Dendritic cell treated with granulocyte-macrophage colony-stimulating factor and Interleukin-4, amounts not matched to agents 40 ng/mL and 50 ng/mL, for 4 days (primary cell): ENCODE measurements around the gene OVCH2.
"Not testable (repeated sequence)": the region's sequence is repeated elsewhere in the genome, so short reads cannot be mapped to it uniquely, and the experiment has no call there.

Experiments used
- H3K27ac Mint-ChIP-seq: one replicate; pipeline ENCODE4 v1.8.0; 2022; ENCODE audit warnings: mild to moderate bottlenecking, mixed read lengths
- H3K27me3 Mint-ChIP-seq: one replicate; pipeline ENCODE4 v1.8.0; 2022; ENCODE audit warnings: mild to moderate bottlenecking, mixed read lengths
- H3K36me3 Mint-ChIP-seq: one replicate; pipeline ENCODE4 v1.8.0; 2022; ENCODE audit warnings: low read depth, mixed read lengths
- H3K4me1 Mint-ChIP-seq: one replicate; pipeline ENCODE4 v1.8.0; 2022; ENCODE audit warnings: low read depth, mixed read lengths
- H3K4me3 Mint-ChIP-seq: one replicate; pipeline ENCODE4 v1.8.0; 2022; ENCODE audit warnings: mild to moderate bottlenecking, moderate library complexity, mixed read lengths
- H3K9me3 Mint-ChIP-seq: one replicate; pipeline ENCODE4 v1.8.0; 2022; ENCODE audit warnings: mixed read lengths
- intact Hi-C: fragments of 100-400 bp; cut with micrococcal nuclease; formaldehyde crosslinking; loops from one replicate; pipeline ENCODE4 v1.15.0; 2022

The OVCH2 gene

GRCh38 chr11:7665473-7666291, 40.6 kb downstream of the OVCH2 start:
- Mint-ChIP-seq H3K4me3 (no peak overlapping the region), H3K27ac (no peak overlapping the region), H3K27me3 (peaks cover 2% of the 10 kb centered on the region), H3K4me1 (no peaks in the 10 kb centered on the region), H3K36me3 (peaks cover 77% of the 10 kb centered on the region), H3K9me3 (no peaks in the 10 kb centered on the region)
- intact Hi-C loops = no loop called here

- Mint-ChIP-seq H3K27ac (no peak overlapping the region), H3K27me3 (no peaks in the 10 kb centered on the region), H3K36me3 (peaks cover 78% of the 10 kb centered on the region), H3K9me3 (no peaks in the 10 kb centered on the region), H3K4me3 (no peak overlapping the region), H3K4me1 (no peaks in the 10 kb centered on the region)
- intact Hi-C loops = no loop called here
Measured at GRCh38 chr11:7664867-7665266, 41.4 kb downstream of the OVCH2 start.

DNA sequence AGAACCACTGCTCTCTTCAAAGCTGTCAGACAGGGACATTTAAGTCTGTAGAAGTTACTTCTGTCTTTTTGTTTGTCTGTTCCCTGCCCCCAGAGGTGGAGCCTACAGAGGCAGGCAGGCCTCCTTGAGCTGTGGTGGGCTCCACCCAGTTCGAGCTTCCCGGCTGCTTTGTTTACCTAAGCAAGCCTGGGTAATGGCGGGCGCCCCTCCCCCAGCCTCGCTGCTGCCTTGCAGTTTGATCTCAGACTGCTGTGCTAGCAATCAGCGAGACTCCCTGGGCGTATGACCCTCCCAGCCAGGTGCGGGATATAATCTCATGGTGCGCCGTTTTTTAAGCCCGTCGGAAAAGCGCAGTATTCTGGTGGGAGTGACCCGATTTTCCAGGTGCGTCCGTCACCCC, 42.7 kb downstream of the OVCH2 start:
- intact Hi-C loops, H3K9me3 Mint-ChIP-seq, H3K27ac Mint-ChIP-seq, H3K4me1 Mint-ChIP-seq, H3K27me3 Mint-ChIP-seq, H3K4me3 Mint-ChIP-seq: not testable (repeated sequence)
- H3K36me3 Mint-ChIP-seq = peaks cover 71% of the 10 kb centered on the region

DNA sequence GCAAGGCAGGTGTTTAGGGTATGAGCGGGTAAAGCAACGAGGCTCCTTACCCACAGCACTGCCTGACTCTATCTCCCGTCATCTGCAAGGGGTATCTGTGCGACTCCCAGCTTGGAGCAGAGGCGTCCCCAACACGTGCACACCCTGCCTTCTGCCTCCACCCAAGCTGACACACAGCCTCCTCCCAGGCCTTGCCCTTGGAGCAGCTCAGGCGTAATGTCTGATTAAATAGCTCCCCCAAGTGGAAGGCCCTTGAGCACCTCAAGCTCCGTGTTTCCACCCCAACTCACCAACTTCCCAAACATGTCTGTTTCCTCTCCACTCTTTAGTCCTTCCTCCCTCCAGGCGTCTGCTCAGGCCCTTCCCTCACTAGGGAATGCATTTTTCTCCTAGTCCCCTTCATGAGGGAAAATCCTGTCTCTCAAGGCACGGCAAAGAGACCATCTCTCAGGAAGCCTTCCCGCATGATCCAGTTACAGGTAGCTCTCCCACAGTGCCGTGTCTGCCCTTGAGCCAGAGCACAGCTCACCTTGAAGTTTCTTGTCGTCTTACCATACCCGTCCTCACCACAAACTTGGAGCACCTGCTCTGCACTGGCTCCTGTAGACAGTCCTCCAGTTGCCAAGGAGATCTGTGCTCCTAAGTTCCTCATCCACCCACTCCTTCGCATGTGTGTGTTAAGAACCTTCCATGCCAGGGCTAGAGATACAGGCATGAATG, 48.8 kb downstream of the OVCH2 start:
- peaks cover 71% of the 10 kb centered on the region for H3K36me3 Mint-ChIP-seq
- H3K4me3 Mint-ChIP-seq = no peak overlapping the region
- H3K9me3 Mint-ChIP-seq = no peaks in the 10 kb centered on the region
- peaks cover 8% of the 10 kb centered on the region for H3K4me1 Mint-ChIP-seq
- intact Hi-C loops = no loop called here
- H3K27ac Mint-ChIP-seq = no peak overlapping the region
- H3K27me3 Mint-ChIP-seq = no peaks in the 10 kb centered on the region

DNA sequence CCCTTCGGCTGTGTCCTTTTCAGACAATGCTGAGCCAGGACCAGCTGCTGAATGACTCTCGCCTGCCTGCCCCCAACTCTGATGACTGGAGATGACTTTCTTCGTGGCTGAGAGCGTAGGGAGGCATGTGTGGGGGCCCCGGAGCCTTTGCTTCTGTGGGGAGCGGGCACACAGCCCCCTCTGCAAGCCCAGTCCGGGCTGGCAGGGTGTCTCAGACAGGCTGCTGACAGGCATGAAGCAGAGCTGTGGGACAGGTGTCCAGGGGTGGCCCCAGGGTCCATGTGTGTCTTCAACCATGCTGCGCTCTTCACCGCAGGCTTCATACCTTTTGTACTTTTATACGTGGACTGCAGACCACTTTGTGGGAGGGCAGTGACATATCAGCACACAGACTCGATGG, 49.6 kb downstream of the OVCH2 start:
- Mint-ChIP-seq H3K27me3 (no peaks in the 10 kb centered on the region), H3K9me3 (no peaks in the 10 kb centered on the region), H3K27ac (no peak overlapping the region), H3K36me3 (peaks cover 74% of the 10 kb centered on the region), H3K4me1 (peaks cover 8% of the 10 kb centered on the region), H3K4me3 (no peak overlapping the region)
- intact Hi-C loops = no loop called here

- Mint-ChIP-seq H3K36me3 (peaks cover 76% of the 10 kb centered on the region), H3K27ac (no peak overlapping the region), H3K27me3 (no peaks in the 10 kb centered on the region), H3K9me3 (no peaks in the 10 kb centered on the region), H3K4me1 (peaks cover 15% of the 10 kb centered on the region), H3K4me3 (no peak overlapping the region)
- intact Hi-C loops = no loop called here
Measured at GRCh38 chr11:7655253-7656217, 50.7 kb downstream of the OVCH2 start.

DNA sequence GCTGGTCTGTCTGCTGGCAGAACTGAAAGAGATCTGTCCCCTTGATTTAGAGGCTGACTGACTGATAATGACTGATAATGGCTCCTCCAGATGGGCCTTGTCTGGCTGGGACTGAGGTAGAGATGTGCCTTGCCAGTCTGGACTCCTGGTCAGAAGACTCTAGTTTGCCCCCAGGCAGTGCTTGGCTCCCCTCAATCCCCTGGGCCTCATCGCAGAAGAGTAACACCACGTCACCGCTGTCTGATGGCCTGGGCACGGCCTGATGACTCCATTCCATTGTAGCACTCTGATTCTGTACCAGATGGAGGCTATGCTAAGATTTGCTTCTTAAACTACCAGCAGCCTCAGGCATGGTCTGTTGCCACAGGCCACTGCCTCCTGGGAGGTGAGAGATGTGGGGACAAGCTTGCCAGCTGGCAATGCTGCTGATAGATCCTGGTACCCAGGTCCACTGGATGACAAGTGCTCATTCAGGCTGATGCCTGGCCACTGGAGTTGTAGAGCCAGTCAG, 52.0 kb downstream of the OVCH2 start:
- Mint-ChIP-seq H3K36me3 (peaks cover 89% of the 10 kb centered on the region), H3K27me3 (no peaks in the 10 kb centered on the region), H3K4me1 (peaks cover 26% of the 10 kb centered on the region), H3K4me3 (no peak overlapping the region), H3K9me3 (no peaks in the 10 kb centered on the region), H3K27ac (no peak overlapping the region)
- intact Hi-C loops = no loop called here

GRCh38 chr11:7651700-7652099, 54.6 kb downstream of the OVCH2 start:
- Mint-ChIP-seq H3K27me3 (no peaks in the 10 kb centered on the region), H3K36me3 (peaks cover 99% of the 10 kb centered on the region), H3K9me3 (no peaks in the 10 kb centered on the region), H3K27ac (no peak overlapping the region), H3K4me3 (no peak overlapping the region), H3K4me1 (peaks cover 19% of the 10 kb centered on the region)
- intact Hi-C loops = no loop called here

DNA sequence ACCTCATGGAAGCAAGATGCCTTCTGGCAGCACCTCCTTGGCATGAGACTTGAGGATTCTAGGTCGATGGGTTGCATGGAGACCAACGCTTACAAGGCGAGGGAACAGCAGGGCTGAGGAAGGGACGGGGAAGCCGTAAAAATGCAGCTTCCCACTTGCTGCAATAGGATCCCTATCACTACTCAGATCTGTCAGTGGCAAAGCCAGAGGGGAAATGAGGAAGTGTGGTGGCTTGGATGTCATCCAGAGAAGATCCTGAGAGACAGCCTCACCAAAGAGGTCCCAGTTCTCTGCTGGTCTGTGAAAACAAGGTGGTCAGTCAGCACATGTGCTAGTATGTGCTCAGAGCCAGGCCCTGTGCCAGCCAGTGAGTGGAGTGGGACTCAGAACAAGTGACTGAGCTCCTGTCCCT, 55.1 kb downstream of the OVCH2 start:
- H3K27me3 Mint-ChIP-seq = no peaks in the 10 kb centered on the region
- H3K4me3 Mint-ChIP-seq = no peak overlapping the region
- intact Hi-C loops = no loop called here
- no peaks in the 10 kb centered on the region for H3K9me3 Mint-ChIP-seq
- H3K4me1 Mint-ChIP-seq = peaks cover 19% of the 10 kb centered on the region
- H3K27ac Mint-ChIP-seq = no peak overlapping the region
- H3K36me3 Mint-ChIP-seq = peaks cover 93% of the 10 kb centered on the region

GRCh38 chr11:7648264-7648663, 58.0 kb downstream of the OVCH2 start:
- Mint-ChIP-seq H3K36me3 (peaks cover 90% of the 10 kb centered on the region), H3K9me3 (no peaks in the 10 kb centered on the region), H3K4me1 (peaks cover 19% of the 10 kb centered on the region), H3K4me3 (no peak overlapping the region), H3K27ac (no peak overlapping the region), H3K27me3 (no peaks in the 10 kb centered on the region)
- intact Hi-C loops = no loop called here

- Mint-ChIP-seq H3K4me1 (peaks cover 19% of the 10 kb centered on the region), H3K27ac (no peak overlapping the region), H3K4me3 (no peak overlapping the region), H3K9me3 (no peaks in the 10 kb centered on the region), H3K27me3 (no peaks in the 10 kb centered on the region), H3K36me3 (peaks cover 90% of the 10 kb centered on the region)
- intact Hi-C loops = no loop called here
Measured at GRCh38 chr11:7646866-7647265, 59.4 kb downstream of the OVCH2 start.

GRCh38 chr11:7645206-7645605, 61.1 kb downstream of the OVCH2 start:
- Mint-ChIP-seq H3K4me3 (no peak overlapping the region), H3K27ac (no peak overlapping the region), H3K36me3 (peaks cover 90% of the 10 kb centered on the region), H3K27me3 (no peaks in the 10 kb centered on the region), H3K4me1 (peaks cover 8% of the 10 kb centered on the region), H3K9me3 (no peaks in the 10 kb centered on the region)
- intact Hi-C loops = no loop called here

- H3K9me3 Mint-ChIP-seq = no peaks in the 10 kb centered on the region
- no peaks in the 10 kb centered on the region for H3K4me1 Mint-ChIP-seq
- peaks cover 90% of the 10 kb centered on the region for H3K36me3 Mint-ChIP-seq
- no peak overlapping the region for H3K4me3 Mint-ChIP-seq
- no peaks in the 10 kb centered on the region for H3K27me3 Mint-ChIP-seq
- intact Hi-C loops = no loop called here
- no peak overlapping the region for H3K27ac Mint-ChIP-seq
Measured at GRCh38 chr11:7643314-7643713, 63.0 kb downstream of the OVCH2 start.
